Measurements from ENCODE around the gene UBXN11.

Gene UBXN11

DNA sequence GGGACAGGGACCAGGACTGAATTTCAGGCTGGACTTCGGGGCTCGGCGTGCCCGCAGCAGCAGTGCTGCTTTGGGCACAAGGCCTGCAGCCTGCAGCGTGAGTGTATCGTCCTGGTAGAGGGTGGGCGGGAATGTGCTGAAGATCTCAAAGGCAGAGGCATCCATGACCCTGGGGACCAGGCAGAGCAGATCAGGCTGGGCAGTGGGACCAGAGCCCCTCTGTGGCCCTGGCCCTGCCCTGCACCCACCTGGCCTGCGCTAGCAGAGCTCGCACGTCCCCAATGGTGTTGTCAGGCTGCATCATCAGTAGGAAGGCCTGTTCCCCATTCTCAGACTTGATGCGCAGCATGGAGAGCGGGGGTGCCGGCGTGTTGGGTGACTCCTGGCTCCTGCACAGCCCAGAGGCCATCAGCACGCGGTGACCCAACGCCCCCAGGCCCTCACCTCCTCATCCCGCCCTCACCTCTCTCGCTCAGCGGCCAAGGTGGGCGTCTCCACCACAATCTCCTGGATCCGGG is 24.0 kb downstream of the UBXN11 start:
- TF ChIP-seq, protein P1, sequence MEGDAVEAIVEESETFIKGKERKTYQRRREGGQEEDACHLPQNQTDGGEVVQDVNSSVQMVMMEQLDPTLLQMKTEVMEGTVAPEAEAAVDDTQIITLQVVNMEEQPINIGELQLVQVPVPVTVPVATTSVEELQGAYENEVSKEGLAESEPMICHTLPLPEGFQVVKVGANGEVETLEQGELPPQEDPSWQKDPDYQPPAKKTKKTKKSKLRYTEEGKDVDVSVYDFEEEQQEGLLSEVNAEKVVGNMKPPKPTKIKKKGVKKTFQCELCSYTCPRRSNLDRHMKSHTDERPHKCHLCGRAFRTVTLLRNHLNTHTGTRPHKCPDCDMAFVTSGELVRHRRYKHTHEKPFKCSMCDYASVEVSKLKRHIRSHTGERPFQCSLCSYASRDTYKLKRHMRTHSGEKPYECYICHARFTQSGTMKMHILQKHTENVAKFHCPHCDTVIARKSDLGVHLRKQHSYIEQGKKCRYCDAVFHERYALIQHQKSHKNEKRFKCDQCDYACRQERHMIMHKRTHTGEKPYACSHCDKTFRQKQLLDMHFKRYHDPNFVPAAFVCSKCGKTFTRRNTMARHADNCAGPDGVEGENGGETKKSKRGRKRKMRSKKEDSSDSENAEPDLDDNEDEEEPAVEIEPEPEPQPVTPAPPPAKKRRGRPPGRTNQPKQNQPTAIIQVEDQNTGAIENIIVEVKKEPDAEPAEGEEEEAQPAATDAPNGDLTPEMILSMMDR (IDR thresholded peaks at IDR 0.05) = no peak

DNA sequence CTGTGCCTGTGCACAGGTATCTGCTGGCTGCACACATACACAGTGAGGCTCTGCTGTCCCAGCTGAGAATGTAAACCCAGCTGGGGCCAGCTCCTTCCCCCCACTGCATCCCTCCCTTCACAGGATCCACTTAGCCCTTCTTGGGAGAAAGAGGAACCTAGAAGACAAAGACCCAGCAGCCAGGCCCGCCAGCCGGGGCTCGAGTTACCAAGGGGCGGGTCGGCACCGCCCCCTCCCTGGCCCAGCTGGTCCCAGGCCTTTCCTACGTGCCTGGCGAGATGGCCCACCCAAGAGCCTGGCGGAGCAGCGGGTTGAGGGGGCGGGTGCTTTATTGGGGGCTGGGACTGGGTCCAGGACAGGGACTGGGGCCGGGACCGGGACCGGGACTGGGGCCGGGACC is 24.5 kb downstream of the UBXN11 start:
- TF ChIP-seq, protein P1 (IDR thresholded peaks at IDR 0.05) = no peak

DNA sequence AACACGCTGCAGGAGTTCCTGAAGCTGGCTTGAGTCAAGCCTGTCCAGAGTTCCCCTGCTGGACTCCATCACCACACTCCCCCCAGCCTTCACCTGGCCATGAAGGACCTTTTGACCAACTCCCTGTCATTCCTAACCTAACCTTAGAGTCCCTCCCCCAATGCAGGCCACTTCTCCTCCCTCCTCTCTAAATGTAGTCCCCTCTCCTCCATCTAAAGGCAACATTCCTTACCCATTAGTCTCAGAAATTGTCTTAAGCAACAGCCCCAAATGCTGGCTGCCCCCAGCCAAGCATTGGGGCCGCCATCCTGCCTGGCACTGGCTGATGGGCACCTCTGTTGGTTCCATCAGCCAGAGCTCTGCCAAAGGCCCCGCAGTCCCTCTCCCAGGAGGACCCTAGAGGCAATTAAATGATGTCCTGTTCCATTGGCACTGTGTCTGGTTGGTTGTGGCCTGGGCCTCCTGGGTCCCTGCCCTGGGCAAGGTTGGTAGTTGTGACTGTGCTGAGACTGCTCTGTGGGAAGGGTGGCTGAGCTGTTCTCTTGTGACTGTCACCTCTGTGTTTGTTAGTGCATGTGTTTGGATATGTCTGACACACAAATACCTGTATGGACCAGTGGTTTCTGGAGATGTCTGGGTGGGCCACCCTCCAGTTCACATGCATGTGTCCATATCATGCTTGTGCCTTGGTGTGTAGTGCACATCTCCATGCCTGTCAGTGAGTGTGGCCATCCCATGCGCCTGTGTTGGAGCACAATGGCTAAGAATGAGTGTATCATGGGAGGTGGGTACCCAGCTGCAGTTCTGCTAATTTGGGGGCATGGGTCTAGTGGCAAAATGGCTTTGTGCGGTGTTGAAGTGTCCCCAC is 25.1 kb downstream of the UBXN11 start:
- TF ChIP-seq, protein P1 (IDR thresholded peaks at IDR 0.05) = no peak

DNA sequence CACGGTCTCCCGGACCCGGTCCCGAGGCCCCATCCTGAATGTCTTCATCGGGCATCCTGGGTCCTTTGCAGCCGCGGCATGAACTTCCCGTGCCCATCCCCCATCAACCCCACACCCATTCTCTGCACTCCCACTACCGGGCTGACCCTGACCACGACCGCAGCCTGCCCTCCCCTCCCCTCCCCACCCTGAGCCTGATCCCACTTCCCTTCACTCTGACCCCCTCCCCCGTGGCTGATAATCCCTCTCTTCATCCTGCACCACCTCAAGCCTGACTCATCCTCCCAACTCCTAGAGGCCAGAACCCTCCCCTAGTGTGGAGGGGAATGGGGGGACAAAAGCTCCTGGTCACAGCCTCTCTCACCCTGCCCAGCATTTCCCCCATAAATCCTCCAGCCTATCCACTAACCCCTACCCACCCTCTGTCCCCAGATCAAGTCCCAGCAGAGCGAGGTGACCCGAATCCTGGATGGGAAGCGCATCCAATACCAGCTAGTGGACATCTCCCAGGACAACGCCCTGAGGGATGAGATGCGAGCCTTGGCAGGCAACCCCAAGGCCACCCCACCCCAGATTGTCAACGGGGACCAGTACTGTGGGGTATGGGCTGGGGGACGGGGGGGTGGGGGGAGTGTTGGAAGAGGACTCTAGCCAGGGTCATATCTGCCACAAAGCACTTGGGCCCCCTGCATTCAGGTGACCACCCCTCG is 25.9 kb downstream of the UBXN11 start:
- TF ChIP-seq, protein P1 (IDR thresholded peaks at IDR 0.05) = no peak

DNA sequence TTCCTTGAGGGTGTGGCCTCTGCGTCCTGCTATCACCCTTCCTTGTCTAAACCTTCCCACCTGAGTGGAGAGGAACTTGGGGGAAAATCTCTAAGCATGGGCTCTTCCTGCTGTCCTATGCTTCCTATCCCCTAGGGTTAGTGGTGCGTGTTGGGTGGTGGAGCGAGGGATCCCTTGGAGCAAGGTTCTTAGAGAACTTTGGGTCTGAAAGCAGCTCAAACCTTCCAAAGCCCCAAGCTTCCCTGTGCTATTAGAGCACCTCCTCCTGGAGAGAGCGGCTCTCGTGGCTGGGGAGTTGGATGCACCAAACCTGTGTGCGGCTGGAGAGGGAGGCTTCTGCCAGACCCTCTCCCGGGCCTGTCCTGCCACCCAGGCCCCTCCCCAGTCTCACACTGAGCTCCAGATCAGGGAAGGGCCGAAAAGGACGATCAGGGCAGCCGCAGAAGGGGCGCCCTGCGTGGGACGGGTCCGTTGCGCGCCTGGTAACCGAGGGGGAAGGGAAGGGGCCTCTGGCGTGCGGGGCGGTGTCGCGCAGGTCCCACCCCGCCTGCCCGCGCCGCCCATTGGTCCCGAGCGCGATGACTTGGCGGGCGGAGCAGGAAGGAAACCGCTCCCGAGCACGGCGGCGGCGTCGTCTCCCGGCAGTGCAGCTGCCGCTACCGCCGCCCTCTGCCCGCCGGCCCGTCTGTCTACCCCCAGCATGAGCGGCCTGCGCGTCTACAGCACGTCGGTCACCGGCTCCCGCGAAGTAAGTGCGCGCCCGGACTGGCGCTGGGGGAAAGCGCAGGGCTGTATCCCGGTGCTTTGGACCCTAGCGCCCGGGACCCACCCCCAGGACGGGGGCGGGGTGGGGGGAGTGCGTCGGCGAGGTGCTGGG is 26.7 kb downstream of the UBXN11 start, which contains the start of gene SH3BGRL3:
TSS of gene SH3BGRL3 (plus strand) at position 631 of the 877 bp plus-strand sequence. CDS start at position 701, 70 bp downstream.
- TF ChIP-seq, protein P1 (IDR thresholded peaks at IDR 0.05) = peak; percentile 21; the same call in 1 of the 2 replicates

DNA sequence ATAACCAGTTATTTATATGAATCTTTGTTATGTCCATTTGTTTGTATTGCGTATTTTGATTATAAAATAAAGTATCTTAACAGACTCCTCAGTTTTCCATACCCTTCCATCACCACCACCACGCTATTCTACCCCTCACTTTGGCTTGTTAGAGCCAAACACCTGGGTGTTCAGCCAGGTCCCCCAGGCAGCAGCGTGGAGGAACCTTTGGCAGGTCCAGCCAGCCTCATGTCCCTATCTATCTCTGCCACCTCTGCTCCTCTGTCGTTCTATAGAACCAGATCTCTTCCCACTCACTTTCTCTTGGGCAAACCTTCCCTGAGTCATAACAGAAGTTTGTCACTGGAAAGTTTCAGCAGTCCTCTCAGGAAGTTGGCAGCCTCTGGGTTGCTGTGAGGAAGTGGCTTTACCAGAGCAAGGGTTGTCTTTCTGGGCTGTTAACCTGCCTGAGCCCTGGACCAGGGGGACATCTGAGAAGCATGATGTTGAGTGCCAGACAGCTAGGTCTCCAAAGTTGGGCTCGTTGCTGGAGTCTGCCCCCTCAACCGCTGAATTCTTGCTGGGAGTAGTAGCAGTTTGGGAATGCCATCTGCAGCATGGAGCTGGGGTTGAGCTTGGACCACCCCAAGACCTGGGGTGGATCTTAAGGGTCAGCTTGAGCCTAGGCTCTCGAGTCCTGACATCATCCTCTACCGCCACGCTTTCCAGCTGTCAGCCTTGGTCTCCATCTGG is 27.5 kb downstream of the UBXN11 start:
- TF ChIP-seq, protein P1 (IDR thresholded peaks at IDR 0.05) = no peak
